Liver (tissue), 3 donors: ENCODE results near the gene ITPA.

Experiments used
- ATF3 ChIP-seq: IDR thresholded peaks from 2 replicates; pipeline ENCODE4 v1.6.1; 2016; ENCODE audit warnings: antibody characterized with exemption
- CTCF ChIP-seq: fragments of 150-350 bp; IDR thresholded peaks from 2 replicates; pipeline ENCODE4 v1.5.1; 2017; ENCODE audit warnings: improper control_type of control experiment, low read depth, low read length; ENCODE audit not compliant: missing input control
- FOXA1 ChIP-seq: IDR thresholded peaks from 2 replicates; pipeline ENCODE4 v1.6.1; 2016; ENCODE audit warnings: antibody characterized with exemption
- GABPA ChIP-seq, 2 donors: IDR thresholded peaks in 1 of 2; conservative IDR thresholded peaks in 1 of 2; 2 replicates each; pipeline ENCODE4 v1.6.1; 2016; ENCODE audit warnings: antibody characterized with exemption in 2 of 2, mild to moderate bottlenecking in 1 of 2, moderate library complexity in 1 of 2
- HNF4A ChIP-seq, 2 donors: conservative IDR thresholded peaks; 2 replicates each; pipeline ENCODE4 v1.6.1; 2016; ENCODE audit warnings: antibody characterized with exemption in 2 of 2, mild to moderate bottlenecking in 2 of 2
- MAX ChIP-seq: IDR thresholded peaks from 2 replicates; pipeline ENCODE4 v1.6.1; 2016; ENCODE audit warnings: antibody characterized with exemption
- RAD21 ChIP-seq, 2 donors: IDR thresholded peaks; 2 replicates each; pipeline ENCODE4 v1.6.1; 2016; ENCODE audit warnings: antibody characterized with exemption in 2 of 2, mild to moderate bottlenecking in 2 of 2
- SP1 ChIP-seq: IDR thresholded peaks from 2 replicates; pipeline ENCODE4 v1.6.1; 2018; ENCODE audit warnings: antibody characterized with exemption, mild to moderate bottlenecking
- ZBTB33 ChIP-seq: IDR thresholded peaks from 2 replicates; pipeline ENCODE4 v1.6.1; 2016; ENCODE audit warnings: antibody characterized with exemption
- donor health status: healthy.
- donor health status: healthy.

GRCh38 chr20:3209257-3209945 is at the start of gene ITPA:
- TF ChIP-seq CTCF (no peak), MAX (no peak), ZBTB33 (no peak), SP1 (no peak), ATF3 (no peak), GABPA (IDR thresholded peaks at IDR 0.05 in 1 of 2, conservative IDR thresholded peaks at IDR 0.05 in 1 of 2) (peak; percentile 82 to 94), HNF4A (conservative IDR thresholded peaks at IDR 0.05) (no peak), RAD21 (IDR thresholded peaks at IDR 0.05) (no peak), FOXA1 (no peak)
